HepG2 (cell line): ENCODE results near the gene HLA-DMB. TPM values are rescaled to one million over a fixed set of nuclear protein-coding genes. Genes with fewer than 3 reads are reported as not detected.

ENCODE experiments used
- AKAP8 ChIP-seq: sonication (generic); formaldehyde crosslinking; IDR thresholded peaks from 2 replicates; pipeline ENCODE4 v1.5.1; 2020; ENCODE audit warnings: mild to moderate bottlenecking, missing genetic modification reagents
- CREB1 ChIP-seq, 2 experiments: fragments of 450-650 bp in 1 of 2; IDR thresholded peaks; 2 replicates each; pipeline ENCODE4 v1.6.1; 2016 to 2017; ENCODE audit warnings: control low read depth in 1 of 2, mild to moderate bottlenecking in 1 of 2, missing compliant biosample characterization in 1 of 2, missing genetic modification characterization in 1 of 2
- ERF ChIP-seq: IDR thresholded peaks from 2 replicates; pipeline ENCODE4 v1.6.1; 2018; ENCODE audit warnings: missing biosample characterization, missing genetic modification reagents
- FOXA3 ChIP-seq: IDR thresholded peaks from 2 replicates; pipeline ENCODE4 v1.6.1; 2016; ENCODE audit warnings: missing genetic modification reagents, missing compliant biosample characterization
- HHEX ChIP-seq: IDR thresholded peaks from 2 replicates; pipeline ENCODE4 v1.6.1; 2016; ENCODE audit warnings: control low read depth
- KLF13 ChIP-seq: sonication (generic); formaldehyde crosslinking; IDR thresholded peaks from 2 replicates; pipeline ENCODE4 v1.4.0; 2020; ENCODE audit warnings: mild to moderate bottlenecking, missing genetic modification reagents
- MTF1 ChIP-seq: sonication (generic); formaldehyde crosslinking; IDR thresholded peaks from 2 replicates; pipeline ENCODE4 v1.5.0; 2020; ENCODE audit warnings: missing genetic modification reagents
- MYC ChIP-seq: sonication (generic); formaldehyde crosslinking; IDR thresholded peaks from 2 replicates; pipeline ENCODE4 v1.9.0; 2021; ENCODE audit warnings: missing genetic modification reagents, borderline replicate concordance
- NR2F1 ChIP-seq, 2 experiments: fragments of 450-650 bp in 1 of 2; formaldehyde crosslinking in 1 of 2; IDR thresholded peaks; 2 replicates each; pipeline versions ENCODE4 v1.5.0 to v1.6.1; 2016 to 2020; ENCODE audit warnings: mild to moderate bottlenecking in 1 of 2, missing compliant biosample characterization in 1 of 2, missing genetic modification reagents in 1 of 2, moderate library complexity in 1 of 2
- PHF20 ChIP-seq: sonication (generic); formaldehyde crosslinking; IDR thresholded peaks from 2 replicates; pipeline ENCODE4 v1.5.0; 2020; ENCODE audit warnings: mild to moderate bottlenecking, missing genetic modification reagents
- PLRG1 ChIP-seq: fragments of 450-650 bp; conservative IDR thresholded peaks from 2 replicates; pipeline ENCODE4 v1.6.1; 2016
- RELA ChIP-seq: sonication (generic); formaldehyde crosslinking; IDR thresholded peaks from 2 replicates; pipeline ENCODE4 v1.4.0; 2020; ENCODE audit warnings: missing genetic modification reagents
- RFX5 ChIP-seq: IDR thresholded peaks from 2 replicates; pipeline ENCODE4 v1.6.1; 2011; ENCODE audit warnings: low read depth, low read length, improper control_type of control experiment
- SKI ChIP-seq: fragments of 450-650 bp; IDR thresholded peaks from one replicate; pipeline ENCODE4 v1.6.1; 2018; ENCODE audit warnings: mild to moderate bottlenecking; ENCODE audit not compliant: partially characterized antibody
- SOX13 ChIP-seq, 3 experiments: fragments of 450-650 bp in 1 of 3; sonication (generic) in 1 of 3; formaldehyde crosslinking in 1 of 3; IDR thresholded peaks in 2 of 3; conservative IDR thresholded peaks in 1 of 3; 2 replicates each; pipeline versions ENCODE4 v1.5.0 to v1.6.1; 2016 to 2020; ENCODE audit warnings: antibody characterized with exemption in 1 of 3, mild to moderate bottlenecking in 1 of 3, missing compliant biosample characterization in 1 of 3, missing genetic modification reagents in 1 of 3, moderate library complexity in 1 of 3
- ZKSCAN8 ChIP-seq: IDR thresholded peaks from 2 replicates; pipeline ENCODE4 v1.6.1; 2016; ENCODE audit warnings: borderline replicate concordance, missing genetic modification reagents, missing compliant biosample characterization
- ZNF251 ChIP-seq: sonication (generic); formaldehyde crosslinking; IDR thresholded peaks from 2 replicates; pipeline ENCODE4 v1.9.0; 2021; ENCODE audit warnings: mild to moderate bottlenecking, missing genetic modification reagents
- ZNF3 ChIP-seq: IDR thresholded peaks from 2 replicates; pipeline ENCODE4 v1.7.0; 2017; ENCODE audit warnings: inconsistent platforms
- ZNF317 ChIP-seq: sonication (generic); formaldehyde crosslinking; IDR thresholded peaks from 2 replicates; pipeline ENCODE4 v1.5.0; 2020; ENCODE audit warnings: mild to moderate bottlenecking, missing genetic modification reagents
- ZNF333 ChIP-seq: sonication (generic); formaldehyde crosslinking; IDR thresholded peaks from 2 replicates; pipeline ENCODE4 v1.4.0; 2020; ENCODE audit warnings: mild to moderate bottlenecking, missing genetic modification reagents, borderline replicate concordance
- ZNF704 ChIP-seq: sonication (generic); formaldehyde crosslinking; IDR thresholded peaks from 2 replicates; pipeline ENCODE4 v1.8.1; 2023; ENCODE audit warnings: mild to moderate bottlenecking, inconsistent platforms, moderate library complexity, missing genetic modification reagents, borderline replicate concordance
- ZNF784 ChIP-seq: sonication (generic); formaldehyde crosslinking; IDR thresholded peaks from 2 replicates; pipeline ENCODE4 v1.5.1; 2020; ENCODE audit warnings: missing genetic modification reagents, mild to moderate bottlenecking, borderline replicate concordance
- polyA plus RNA-seq, 8 experiments: library from polyadenylated mRNA; depleted of rRNA in 3 of 8; stranded (reverse) in 7 of 8; unstranded in 1 of 8; fragments of >200 nt; fragmentation: Illumina TruSeq in 4 of 8; extraction: Trizol in 4 of 8; gene quantifications; 2 replicates each; pipeline versions ENCODE4 v1.2.1 to v1.2.3, GENCODE V29; 2011 to 2016; ENCODE audit warnings: low read depth in 4 of 8, missing spikeins in 1 of 8, mixed read lengths in 1 of 8; ENCODE audit not compliant: insufficient read depth in 1 of 8
- total RNA-seq, 5 experiments: library from RNA; depleted of rRNA; stranded (reverse); fragments of >200 nt; fragmentation: Illumina TruSeq; extraction: Trizol; gene quantifications; 2 replicates each; pipeline ENCODE4 v1.2.3, GENCODE V29; 2016; ENCODE audit warnings: low read depth in 1 of 5
- TF ChIP-seq, protein P1 (sequence below): sonication (generic); formaldehyde crosslinking; IDR thresholded peaks from 2 replicates; pipeline ENCODE4 v1.4.0; 2020; ENCODE audit warnings: missing genetic modification reagents
- TF ChIP-seq, protein P2 (sequence below): sonication (generic); formaldehyde crosslinking; IDR thresholded peaks from 2 replicates; pipeline ENCODE4 v1.5.0; 2020; ENCODE audit warnings: missing genetic modification reagents, mild to moderate bottlenecking, borderline replicate concordance

The HLA-DMB gene
- total and polyA plus RNA-seq, 2 of the 13 experiments (the other 11 are each of a cell fraction or from before 2014, with no cell fraction given) = not detected

GRCh38 chr6:32894085-32895005 lies 46.5 kb downstream of the HLA-DMB start (continued):
- TF ChIP-seq RFX5 = no peak
- TF ChIP-seq ZNF704 (CRISPR knock-in tag) = no peak
- TF ChIP-seq SOX13 (IDR thresholded peaks at IDR 0.05) = no peak
- no peak; a peak in 1 of 4 replicates for TF ChIP-seq SOX13 (CRISPR knock-in tag; conservative IDR thresholded peaks at IDR 0.05 in 1 of 2, IDR thresholded peaks at IDR 0.05 in 1 of 2)
- peak; percentile 46; the same call in 1 of the 2 replicates for TF ChIP-seq RELA (CRISPR knock-in tag)
- TF ChIP-seq, protein P1, sequence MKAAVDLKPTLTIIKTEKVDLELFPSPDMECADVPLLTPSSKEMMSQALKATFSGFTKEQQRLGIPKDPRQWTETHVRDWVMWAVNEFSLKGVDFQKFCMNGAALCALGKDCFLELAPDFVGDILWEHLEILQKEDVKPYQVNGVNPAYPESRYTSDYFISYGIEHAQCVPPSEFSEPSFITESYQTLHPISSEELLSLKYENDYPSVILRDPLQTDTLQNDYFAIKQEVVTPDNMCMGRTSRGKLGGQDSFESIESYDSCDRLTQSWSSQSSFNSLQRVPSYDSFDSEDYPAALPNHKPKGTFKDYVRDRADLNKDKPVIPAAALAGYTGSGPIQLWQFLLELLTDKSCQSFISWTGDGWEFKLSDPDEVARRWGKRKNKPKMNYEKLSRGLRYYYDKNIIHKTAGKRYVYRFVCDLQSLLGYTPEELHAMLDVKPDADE (CRISPR knock-in tag) = no peak
- no peak for TF ChIP-seq AKAP8
- TF ChIP-seq HHEX (CRISPR knock-in tag) = no peak
- peak; percentile 83 for TF ChIP-seq PHF20
- peak; percentile 90 for TF ChIP-seq ERF (CRISPR knock-in tag)
- TF ChIP-seq FOXA3 = no peak
- no peak for TF ChIP-seq CREB1 (IDR thresholded peaks at IDR 0.05)
- TF ChIP-seq CREB1 (CRISPR knock-in tag; IDR thresholded peaks at IDR 0.05) = peak; percentile 80
- TF ChIP-seq ZNF3 = no peak
- TF ChIP-seq NR2F1 (CRISPR knock-in tag; IDR thresholded peaks at IDR 0.05) = no peak
- TF ChIP-seq MTF1 (CRISPR knock-in tag) = no peak
- peak; percentile 97 for TF ChIP-seq ZNF784
- TF ChIP-seq, protein P2, sequence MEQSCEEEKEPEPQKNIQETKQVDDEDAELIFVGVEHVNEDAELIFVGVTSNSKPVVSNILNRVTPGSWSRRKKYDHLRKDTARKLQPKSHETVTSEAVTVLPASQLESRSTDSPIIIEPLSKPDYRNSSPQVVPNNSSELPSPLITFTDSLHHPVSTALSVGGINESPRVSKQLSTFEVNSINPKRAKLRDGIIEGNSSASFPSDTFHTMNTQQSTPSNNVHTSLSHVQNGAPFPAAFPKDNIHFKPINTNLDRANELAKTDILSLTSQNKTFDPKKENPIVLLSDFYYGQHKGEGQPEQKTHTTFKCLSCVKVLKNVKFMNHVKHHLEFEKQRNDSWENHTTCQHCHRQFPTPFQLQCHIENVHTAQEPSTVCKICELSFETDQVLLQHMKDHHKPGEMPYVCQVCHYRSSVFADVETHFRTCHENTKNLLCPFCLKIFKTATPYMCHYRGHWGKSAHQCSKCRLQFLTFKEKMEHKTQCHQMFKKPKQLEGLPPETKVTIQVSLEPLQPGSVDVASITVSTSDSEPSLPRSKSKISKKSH (CRISPR knock-in tag) = no peak
- TF ChIP-seq ZNF333 = no peak; the same call in 1 of the 2 replicates
- no peak for TF ChIP-seq SKI
- no peak for TF ChIP-seq PLRG1
- no peak for TF ChIP-seq ZNF251 (CRISPR knock-in tag)
- no peak for TF ChIP-seq KLF13 (CRISPR knock-in tag)
- TF ChIP-seq MYC (CRISPR knock-in tag) = peak; percentile 77; the same call in 1 of the 2 replicates
- 0 out of 2 replicates have a peak, but pooled peaks have one; percentile 13 for TF ChIP-seq ZNF317
- TF ChIP-seq ZKSCAN8 (CRISPR knock-in tag) = peak; percentile 79; the same call in 1 of the 2 replicates
